Measurements from ENCODE around the gene MICU2. TPM values are rescaled to one million over a fixed set of nuclear protein-coding genes. Genes with fewer than 3 reads are reported as not detected.

MICU2 gene
- total RNA-seq, 2 experiments from 2014 or later, result 28.0 to 30.5 TPM

DNA sequence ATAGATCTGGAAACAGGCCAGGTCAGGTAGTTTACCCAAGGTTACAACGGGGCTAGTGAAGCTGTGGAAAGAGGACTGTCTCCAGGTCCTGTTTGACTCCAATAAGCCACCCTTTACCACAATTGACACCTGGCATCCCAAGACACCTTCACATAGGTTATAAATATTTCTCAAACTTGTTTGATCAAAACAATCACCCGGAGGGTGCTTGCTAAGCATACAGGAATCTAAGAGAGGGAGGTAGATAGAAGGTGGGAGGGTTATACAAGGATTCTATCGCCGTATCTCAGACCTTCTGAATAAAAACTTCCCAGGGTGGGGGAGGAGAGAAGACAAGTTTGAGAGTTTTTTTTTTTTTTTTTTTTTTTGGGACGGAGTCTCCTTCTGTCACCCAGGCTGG, 55.4 kb downstream of the MICU2 start:
- Mint-ChIP-seq H3K36me3 (ENCODE audit: low read depth) (peaks cover 26% of the 10 kb centered on the region), H3K27ac (no peak overlapping the region), H3K4me3 (no peak overlapping the region), H3K4me1 (ENCODE audit: low read depth) (peaks cover 24% of the 10 kb centered on the region), H3K27me3 (no peaks in the 10 kb centered on the region), H3K9me3 (no peaks in the 10 kb centered on the region)
- ChIA-PET POLR2A (no interaction called here), CTCF (interaction anchor here (0.9 to 2.7 kb wide), 2 partner anchors 10 to 19 kb away, joined by 3 to 9 read pairs; no protein-coding TSS in a partner anchor)
- ATAC-seq (no peak), DNase-seq (no peak)
- intact Hi-C loops (cut with micrococcal nuclease), result no loop called here
- TF ChIP-seq, protein P1, sequence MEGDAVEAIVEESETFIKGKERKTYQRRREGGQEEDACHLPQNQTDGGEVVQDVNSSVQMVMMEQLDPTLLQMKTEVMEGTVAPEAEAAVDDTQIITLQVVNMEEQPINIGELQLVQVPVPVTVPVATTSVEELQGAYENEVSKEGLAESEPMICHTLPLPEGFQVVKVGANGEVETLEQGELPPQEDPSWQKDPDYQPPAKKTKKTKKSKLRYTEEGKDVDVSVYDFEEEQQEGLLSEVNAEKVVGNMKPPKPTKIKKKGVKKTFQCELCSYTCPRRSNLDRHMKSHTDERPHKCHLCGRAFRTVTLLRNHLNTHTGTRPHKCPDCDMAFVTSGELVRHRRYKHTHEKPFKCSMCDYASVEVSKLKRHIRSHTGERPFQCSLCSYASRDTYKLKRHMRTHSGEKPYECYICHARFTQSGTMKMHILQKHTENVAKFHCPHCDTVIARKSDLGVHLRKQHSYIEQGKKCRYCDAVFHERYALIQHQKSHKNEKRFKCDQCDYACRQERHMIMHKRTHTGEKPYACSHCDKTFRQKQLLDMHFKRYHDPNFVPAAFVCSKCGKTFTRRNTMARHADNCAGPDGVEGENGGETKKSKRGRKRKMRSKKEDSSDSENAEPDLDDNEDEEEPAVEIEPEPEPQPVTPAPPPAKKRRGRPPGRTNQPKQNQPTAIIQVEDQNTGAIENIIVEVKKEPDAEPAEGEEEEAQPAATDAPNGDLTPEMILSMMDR (IDR thresholded peaks at IDR 0.05), result no peak

DNA sequence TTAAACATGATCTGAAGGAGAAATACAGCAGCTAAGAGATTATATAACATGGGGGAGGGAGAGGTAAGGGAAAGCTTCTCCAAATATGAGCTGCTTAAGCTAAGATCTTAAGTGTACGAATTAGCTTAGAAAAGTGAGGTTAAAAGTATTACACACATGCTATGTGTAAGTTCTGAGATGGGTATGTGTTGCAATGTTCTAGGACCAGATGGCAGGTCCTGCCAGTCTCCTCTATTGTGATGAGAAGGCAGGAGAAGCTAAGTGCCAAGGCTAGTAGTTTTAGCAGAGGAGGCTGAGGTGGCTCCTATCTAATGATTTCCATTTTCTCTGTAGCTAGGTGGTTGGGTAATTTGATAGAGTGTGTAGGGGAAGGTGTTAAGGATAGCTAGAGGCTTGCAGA, 57.6 kb downstream of the MICU2 start:
- intact Hi-C loops (cut with micrococcal nuclease), result no loop called here
- POLR2A ChIA-PET, result no interaction called here
- peaks cover 14% of the 10 kb centered on the region for H3K36me3 Mint-ChIP-seq (ENCODE audit: low read depth)
- no peak for ATAC-seq
- no peak overlapping the region for H3K27ac Mint-ChIP-seq
- no peak for DNase-seq
- H3K9me3 Mint-ChIP-seq, result no peaks in the 10 kb centered on the region
- no peak overlapping the region for H3K4me3 Mint-ChIP-seq
- TF ChIP-seq, protein P1 (IDR thresholded peaks at IDR 0.05), result no peak
- H3K4me1 Mint-ChIP-seq (ENCODE audit: low read depth), result peaks cover 34% of the 10 kb centered on the region
- CTCF ChIA-PET, result interaction anchor here (1.0 to 1.2 kb wide), 3 partner anchors 10 to 12 kb away, joined by 4 to 6 read pairs (median 4); no protein-coding TSS in a partner anchor
- H3K27me3 Mint-ChIP-seq, result no peaks in the 10 kb centered on the region

DNA sequence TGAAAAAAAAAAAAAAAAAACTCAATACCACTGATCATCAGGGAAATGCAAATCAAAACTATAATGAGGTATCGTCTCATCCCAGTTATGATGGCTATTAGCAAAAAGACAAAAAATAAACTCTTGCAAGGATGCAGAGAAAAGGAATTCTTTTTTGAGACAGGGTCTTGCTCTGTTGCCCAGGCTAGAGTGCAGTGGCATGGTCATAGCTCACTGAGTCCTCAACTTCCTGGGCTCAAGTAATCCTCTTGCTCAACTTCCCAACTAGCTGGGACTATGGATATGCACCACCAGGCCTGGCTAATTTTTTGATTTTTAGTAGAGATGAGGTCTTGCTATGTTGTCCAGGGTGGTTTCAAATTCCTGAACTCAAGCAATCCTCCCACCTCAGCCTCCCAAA, 59.5 kb downstream of the MICU2 start:
- intact Hi-C loops (cut with micrococcal nuclease), result no loop called here
- TF ChIP-seq, protein P1 (IDR thresholded peaks at IDR 0.05), result no peak
- no peak for ATAC-seq
- no peak for DNase-seq
- Mint-ChIP-seq H3K9me3 (no peaks in the 10 kb centered on the region), H3K27me3 (no peaks in the 10 kb centered on the region), H3K4me1 (ENCODE audit: low read depth) (peaks cover 30% of the 10 kb centered on the region), H3K27ac (no peak overlapping the region), H3K4me3 (no peak overlapping the region), H3K36me3 (ENCODE audit: low read depth) (peaks cover 14% of the 10 kb centered on the region)
- CTCF ChIA-PET, result interaction anchor here (1.0 kb wide), 1 partner anchor 14 kb away, joined by 3 read pairs; no protein-coding TSS in a partner anchor
- POLR2A ChIA-PET, result no interaction called here

DNA sequence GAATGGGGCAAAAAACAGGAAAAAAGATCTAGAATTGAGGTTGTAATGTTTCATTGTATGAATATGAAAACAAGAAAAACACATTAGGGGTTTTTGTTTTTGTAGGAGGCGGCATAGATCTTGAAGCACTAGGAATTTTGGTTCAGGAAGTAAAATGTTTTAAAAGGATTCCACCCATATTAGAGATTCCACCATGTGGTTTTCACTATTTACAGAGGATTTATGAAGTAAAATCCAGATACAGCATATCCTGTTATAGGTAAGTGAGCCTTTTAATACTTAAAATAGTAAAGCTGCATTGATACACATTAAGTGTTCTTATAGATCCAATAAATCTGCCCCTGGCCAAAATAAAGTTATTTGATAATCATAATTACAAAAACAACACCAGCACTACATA, 61.4 kb downstream of the MICU2 start:
- ChIA-PET CTCF (no interaction called here), POLR2A (interaction anchor here (0.6 kb wide), 1 partner anchor 10 kb away, joined by 3 read pairs; no protein-coding TSS in a partner anchor)
- H3K27ac Mint-ChIP-seq, result no peak overlapping the region
- TF ChIP-seq, protein P1 (IDR thresholded peaks at IDR 0.05), result no peak
- intact Hi-C loops (cut with micrococcal nuclease), result no loop called here
- H3K4me1 Mint-ChIP-seq (ENCODE audit: low read depth), result peaks cover 38% of the 10 kb centered on the region
- H3K9me3 Mint-ChIP-seq, result no peaks in the 10 kb centered on the region
- no peak overlapping the region for H3K4me3 Mint-ChIP-seq
- no peaks in the 10 kb centered on the region for H3K27me3 Mint-ChIP-seq
- ATAC-seq (no peak), DNase-seq (no peak)
- H3K36me3 Mint-ChIP-seq (ENCODE audit: low read depth), result peaks cover 16% of the 10 kb centered on the region

DNA sequence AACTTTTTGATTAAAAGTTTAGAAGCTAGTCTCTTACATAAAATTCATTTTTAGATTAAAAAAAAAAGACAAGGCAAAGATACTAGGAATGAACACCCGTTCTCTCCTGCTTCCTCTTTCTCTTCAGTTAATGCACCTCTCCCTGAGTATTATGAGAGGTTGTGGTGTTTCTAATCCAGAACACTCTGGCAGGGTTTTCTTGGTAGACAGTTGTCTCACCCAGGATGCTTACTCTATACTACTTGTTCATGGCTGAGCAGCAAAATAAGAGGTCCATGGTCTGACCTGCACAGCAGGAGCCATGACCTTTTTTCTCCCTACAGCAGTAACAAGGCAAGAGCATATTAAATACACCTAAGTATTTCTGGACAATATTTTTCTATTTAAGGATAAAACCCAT, 62.0 kb downstream of the MICU2 start:
- H3K4me1 Mint-ChIP-seq (ENCODE audit: low read depth), result peaks cover 41% of the 10 kb centered on the region
- no peaks in the 10 kb centered on the region for H3K27me3 Mint-ChIP-seq
- no peak overlapping the region for H3K27ac Mint-ChIP-seq
- TF ChIP-seq, protein P1 (IDR thresholded peaks at IDR 0.05), result no peak
- ChIA-PET POLR2A (interaction anchor here (0.6 kb wide), 1 partner anchor 10 kb away, joined by 3 read pairs; no protein-coding TSS in a partner anchor), CTCF (no interaction called here)
- DNase-seq, result no peak
- intact Hi-C loops (cut with micrococcal nuclease), result no loop called here
- H3K36me3 Mint-ChIP-seq (ENCODE audit: low read depth), result peaks cover 19% of the 10 kb centered on the region
- H3K4me3 Mint-ChIP-seq, result no peak overlapping the region
- H3K9me3 Mint-ChIP-seq, result no peaks in the 10 kb centered on the region
- no peak for ATAC-seq

Data from activated CD8-positive, alpha-beta T cell treated with anti-CD3 and anti-CD28 coated beads for 36 hours (primary cell).